Stimulated activated CD8-positive, alpha-beta memory T cell treated with anti-CD3 and anti-CD28 coated beads, Interleukin-15, amount 100 ng/mL, for 24 hours (primary cell): ENCODE data around the gene CST11.
A peak's percentile ranks its signal among the peaks of the same experiment; 100 is the strongest.

Experiments used
- DNase-seq: peaks from one replicate; pipeline ENCODE4 v3.0.0-alpha.2; 2020; ENCODE audit warnings: low read depth

The CST11 gene

DNA sequence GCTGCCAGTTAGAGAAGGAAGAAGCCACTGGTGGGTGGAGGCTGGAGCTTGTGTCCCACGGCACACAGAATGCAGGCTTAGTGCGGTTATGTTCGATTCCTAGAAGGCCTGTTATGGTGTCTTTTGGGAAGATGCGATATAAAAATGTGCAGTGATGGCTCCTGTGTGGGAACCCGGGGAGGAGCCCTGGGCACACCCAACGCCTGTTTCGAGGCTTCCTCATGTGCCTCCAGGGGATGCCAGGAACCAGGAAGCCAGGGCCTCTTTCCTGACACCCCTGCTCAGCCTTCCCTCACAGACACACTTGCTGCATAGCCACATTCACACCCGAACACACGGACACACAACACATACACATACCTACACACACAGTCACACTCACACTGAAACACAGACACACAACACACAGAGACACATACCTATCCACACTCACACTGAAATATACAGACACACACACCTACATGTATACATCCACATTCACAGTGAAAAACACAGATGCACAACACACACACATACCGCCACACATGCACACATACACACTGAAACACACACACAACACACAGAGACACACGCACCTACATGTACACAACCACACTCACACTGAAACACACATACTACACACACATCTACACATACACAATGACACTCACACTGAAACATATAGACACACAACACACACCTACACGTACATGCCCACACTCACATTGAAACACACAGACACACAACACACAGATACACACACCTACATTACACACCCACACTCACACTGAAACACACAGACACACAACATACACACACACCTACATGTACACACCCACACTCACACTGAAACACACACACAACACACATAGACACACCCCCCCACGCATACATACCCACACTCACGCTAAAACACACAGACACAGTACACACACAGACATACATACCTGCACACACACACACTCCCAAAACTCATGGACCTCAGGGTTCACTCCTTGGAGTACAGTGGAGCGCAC, 1.2 kb upstream of the CST11 start:
- no peak for DNase-seq

DNA sequence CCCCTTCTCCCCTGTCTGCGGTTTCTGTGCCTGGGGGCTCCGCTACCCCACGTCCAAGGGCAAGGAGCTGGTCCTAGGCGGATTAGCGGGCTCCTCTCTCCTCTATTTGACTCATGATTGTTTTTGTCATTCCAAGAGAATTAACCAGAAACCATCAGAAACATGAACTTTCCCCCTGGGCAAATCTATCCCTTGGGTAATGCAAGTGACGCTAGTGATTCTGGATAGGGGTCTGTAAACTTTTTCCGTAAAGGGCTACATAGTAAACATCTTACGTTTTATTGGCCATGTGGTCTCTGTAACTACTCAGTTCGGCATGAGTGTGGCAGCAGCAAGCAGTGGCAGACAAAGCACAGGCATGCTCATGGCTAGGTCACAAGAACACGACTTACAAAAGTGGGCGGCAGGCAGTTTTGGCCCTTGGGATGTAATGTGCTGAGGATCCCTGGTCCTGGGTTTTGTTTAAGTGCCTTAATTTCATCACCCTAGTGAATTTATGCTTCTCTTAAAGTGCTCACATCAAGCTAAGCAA, 654 bp downstream of the CST11 start:
- no peak for DNase-seq

DNA sequence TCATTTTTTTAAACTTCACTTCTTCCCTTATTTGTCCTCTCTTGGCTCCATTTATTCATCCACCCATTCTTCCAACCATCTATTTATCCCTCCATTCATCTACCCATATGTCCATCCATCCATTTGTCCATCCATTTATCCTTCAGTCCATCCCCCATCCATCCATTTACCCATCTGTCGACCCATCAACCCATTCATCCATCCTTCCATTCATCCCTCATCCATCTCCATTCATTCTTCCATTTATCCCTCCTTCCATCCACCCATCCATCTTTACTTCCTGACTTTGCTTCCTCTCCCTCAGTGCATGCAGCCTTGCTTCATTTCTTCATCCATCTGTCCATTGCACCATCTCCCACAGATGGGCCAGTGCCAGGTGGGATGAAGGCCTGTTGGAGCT, 1.8 kb downstream of the CST11 start:
- no peak for DNase-seq

DNA sequence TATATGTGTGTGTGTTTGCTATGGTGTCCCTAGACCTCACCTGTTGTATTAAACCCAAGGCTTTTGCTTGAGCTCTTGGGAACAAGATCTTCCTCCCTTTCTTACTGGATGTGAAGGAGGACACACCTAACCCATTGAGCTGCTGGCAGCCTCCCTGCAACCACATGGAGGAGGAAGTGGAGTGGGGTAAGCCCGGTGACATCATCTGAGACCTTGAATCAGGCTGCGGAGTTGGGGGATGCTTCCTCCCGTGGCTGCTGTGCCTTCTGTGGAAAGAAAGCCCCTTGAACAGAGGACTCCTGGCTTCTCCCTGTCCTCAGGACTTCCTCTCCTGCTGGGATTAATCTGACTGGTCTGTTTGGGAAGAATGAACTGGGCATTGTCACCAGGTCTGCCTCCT, 3.3 kb downstream of the CST11 start:
- DNase-seq, result no peak

DNA sequence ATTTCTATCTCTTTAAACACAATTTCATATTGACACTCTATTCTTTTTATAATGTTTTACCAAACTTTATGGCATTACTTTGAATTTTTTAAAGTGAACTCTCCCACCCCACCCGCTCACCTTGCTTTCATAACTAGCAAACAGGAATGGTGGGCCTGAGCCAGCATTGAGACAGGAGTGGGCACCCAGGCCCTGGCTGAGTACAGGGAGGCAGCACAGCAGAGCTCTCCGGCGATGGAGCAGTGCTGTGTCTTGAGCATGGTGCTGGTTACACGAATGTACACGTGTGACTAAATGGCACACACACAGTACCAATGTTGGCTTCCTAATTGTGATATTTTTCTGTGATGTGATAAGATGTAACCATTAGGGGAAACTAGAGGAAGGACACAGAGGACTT, 4.5 kb downstream of the CST11 start:
- no peak for DNase-seq

DNA sequence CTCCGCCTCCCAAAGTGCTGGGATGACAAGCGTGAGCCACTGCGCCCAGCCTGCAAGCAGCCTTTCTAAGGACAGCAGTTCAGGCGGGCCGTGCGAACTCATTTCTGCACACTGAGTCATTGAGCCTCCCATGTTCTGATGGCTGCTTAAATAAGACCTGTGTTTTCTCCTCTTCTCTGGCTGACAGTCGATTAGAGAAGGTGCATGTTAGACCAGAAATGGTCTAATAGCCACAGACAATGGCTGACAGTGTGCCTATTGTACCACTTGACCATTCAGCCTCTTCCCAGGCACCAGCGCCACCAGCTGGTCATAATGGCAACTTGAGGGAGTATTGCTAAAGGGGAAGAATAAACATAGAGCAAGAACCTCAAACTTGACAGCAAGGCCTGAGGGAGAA, 6.2 kb downstream of the CST11 start:
- no peak for DNase-seq

DNA sequence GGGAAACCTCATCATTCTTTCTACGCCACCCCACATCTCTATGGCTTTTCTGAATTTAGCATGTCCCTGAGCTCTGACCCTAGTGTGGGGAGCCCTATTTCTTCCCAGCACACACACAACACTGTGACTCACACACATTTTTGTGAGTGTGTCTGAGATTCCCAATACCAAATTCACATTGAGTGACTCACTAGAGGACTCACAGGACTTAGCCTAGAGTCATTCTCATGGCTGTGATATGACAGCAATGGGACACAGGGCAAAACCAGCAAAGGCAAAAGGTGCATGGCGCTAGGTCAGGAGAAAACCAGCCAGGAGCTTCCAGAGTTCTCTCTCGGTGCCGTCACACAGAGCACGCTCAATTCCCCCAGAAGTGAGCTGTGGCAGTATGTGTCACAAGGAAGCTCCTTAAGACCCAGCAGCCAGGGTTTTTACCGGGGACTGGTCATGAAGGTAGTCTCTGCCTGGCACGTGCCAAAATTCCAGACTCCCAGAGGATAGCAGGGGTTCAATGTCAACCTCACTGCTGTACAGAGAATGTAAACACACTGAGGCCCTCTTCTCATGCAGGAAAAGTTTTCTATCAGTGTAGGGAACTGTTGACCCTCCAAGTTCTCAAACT, 7.0 kb downstream of the CST11 start:
- DNase-seq, result no peak

DNA sequence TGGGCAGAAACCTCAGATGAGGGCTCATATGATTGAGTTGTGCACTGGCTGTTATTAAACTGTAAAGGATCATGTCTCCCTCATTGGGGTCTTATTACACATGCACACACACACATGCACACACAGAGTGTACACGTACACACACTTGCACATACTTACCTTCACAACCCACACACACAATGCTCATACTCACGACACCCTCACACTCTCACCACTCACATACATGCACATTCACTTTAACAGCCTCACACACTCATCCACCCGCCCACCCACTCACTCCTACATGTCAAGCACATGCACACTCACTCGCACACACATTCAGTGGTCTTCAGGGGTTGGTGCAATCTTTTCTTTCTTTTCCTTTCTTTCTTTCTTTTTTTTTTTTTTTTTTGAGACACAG, 7.8 kb downstream of the CST11 start:
- DNase-seq, result no peak

DNA sequence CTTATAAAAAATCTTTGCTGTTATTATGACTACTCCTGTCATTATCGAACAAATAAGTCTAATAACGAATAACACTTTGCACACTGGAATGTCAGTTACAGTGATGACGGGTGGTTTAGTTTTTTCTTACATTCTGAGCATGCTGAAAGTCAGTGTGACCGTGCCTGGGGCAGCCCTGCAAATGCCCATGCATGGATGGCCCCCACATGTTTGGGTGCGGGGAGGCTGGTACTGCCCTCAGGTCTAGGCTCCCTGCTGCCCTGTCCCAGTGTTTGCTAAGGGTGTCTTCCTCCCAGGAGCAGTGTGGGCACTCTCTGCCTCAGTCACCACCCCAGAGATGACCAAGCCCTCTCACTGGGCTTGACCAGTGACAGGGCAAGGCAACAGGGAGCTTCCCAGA, 10.2 kb downstream of the CST11 start:
- DNase-seq, result no peak

DNA sequence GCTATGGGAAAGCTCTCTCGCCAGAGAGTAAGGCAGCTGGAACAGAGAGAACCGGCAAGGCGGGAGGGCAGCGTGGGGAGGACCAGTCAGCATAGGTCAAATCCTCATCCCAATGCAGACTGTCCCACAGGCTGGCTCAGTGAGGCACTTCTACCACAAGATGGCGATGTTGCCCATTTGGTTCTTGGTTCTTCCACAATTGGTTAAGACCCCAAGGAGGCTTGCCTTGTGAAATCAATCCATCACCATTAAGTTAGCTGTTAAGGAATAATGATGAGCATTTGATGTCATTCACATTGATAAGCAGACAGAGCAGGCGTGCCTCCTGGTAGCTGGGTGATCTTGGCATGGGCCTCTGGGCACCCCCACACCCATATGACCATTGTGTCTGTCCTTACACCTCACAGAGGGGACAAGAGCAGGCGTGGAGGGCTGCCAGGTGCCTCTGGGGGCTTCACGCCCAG, 10.8 kb downstream of the CST11 start:
- DNase-seq, result peak; percentile 30

DNA sequence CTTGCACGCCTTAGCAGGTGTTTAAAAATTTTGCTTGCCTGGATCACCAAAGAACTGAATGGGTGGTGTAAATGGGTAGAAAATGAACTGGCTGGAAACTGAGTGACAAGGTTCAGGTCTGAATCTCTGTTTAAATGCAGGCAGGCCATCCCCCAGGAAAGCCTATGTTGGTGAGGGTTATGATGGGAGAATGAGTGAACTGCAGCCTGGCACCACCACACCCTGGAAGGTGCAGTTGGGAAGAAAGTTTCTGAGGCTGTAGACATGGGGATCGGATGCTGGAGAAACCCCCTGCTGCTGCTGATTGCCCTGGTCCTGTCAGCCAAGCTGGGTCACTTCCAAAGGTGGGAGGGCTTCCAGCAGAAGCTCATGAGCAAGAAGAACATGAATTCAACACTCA, 12.7 kb downstream of the CST11 start:
- DNase-seq, result no peak

DNA sequence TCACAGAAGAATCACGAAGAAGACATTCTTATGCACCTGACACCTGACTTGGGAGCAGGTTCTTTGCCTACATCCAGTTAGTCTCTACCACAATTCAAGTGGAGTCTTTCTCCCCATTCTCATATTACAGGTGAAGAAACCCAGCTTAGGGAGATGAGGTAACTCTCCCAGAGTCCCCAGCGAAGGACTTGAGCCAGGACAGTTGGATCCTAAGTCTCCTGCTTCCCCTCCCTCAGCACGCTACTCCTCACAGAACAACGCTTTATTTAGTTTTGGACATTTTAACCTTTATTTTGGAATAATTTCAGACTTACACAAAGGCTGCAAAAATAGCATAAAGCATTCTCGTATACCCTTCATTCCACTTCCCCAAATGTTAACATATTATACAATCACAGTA, 14.0 kb downstream of the CST11 start:
- no peak for DNase-seq

DNA sequence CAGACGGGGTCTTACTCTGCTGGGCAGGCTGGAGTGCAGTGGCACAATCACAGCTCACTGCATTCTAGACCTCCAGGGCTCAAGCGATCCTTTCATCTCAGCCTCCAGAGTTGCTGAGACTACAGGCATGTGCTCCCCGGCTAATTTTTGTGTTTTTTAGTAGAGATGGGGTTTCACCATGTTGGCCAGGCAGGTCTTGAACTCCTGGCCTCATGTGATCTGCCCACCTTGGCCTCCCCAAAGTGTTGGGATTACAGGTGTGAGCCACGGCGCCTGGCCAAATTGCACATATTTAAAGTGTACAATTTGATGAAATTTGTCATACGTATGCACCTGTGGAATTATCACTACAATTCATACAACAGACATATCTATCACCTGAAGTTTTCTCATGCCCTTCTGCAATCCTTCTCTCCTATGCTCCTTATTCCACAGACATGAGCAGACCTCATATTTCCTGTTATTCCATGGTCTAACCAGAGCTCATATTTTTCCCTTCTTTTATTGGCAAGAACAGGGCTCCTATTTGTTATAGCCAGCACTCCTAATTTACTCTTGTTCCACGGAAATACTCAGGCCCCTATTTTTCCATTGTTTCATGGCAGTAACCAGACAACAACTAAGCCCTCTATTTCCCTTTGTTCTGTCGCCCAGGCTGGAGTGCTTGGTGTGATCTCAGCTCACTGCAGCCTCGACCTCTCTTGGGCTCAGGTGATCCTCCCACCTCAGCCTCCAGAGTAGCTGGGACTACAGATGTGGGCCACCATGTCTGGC, 15.4 kb downstream of the CST11 start:
- DNase-seq, result no peak

DNA sequence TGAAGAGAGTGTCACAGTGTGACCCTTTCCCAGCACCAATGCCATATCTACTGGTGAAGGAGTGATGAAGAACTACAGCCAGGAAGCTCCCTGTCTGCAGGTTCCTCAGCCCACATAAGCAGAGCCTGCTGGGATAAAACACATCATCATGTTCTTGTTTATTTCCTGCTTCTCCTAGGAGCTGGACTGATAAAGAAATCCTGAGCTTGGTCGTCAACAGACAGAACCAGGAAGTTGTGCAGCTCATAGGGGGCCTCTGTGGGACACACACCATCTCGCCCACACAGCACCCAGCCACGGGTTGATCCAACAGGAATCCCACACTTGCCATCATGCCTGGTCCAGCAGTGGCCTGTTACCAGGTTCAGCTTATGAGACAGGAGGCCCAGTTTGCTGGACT, 16.0 kb downstream of the CST11 start:
- DNase-seq, result no peak

DNA sequence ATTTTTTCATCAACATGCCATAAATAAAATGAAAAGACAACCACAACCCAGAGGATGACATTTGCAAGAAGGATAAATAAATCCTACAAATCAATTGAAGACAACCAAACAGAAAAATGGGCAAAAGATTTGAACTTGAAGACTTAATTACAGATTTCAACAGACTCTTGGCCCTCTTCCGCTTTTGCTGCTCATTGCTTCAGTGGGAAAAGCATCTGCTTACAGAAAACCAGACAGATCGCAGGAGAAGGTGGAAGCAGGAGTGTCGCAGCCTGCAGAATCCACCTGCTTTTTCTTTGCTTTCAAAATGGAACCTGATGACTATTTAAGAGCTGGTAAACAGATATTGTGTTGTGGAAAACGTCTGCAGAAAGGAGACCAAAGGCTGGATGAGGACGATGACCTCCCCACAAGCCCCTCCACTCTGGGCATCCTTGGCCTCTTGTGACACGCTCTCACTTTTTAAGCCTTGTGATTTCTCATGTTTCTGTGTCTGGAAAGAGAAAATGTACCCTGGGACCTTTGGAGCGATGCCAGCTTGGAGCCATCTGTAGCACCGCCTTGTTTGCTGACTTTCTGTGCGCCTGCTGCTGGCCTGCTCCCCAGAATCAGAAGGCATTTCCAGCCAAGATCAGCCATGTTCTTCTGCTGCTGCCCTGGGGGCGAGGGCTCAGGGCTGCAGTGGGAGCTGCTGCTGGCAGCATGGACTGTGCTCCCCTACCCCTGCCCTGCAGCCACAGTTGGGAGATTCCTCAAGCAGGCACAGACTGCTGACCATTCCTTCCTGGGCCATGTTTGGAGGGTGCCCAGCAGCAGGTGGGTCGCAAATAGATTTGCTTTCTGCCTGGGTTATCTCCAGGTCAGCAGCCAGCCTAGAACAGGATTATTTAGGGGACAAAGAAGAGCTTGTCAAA, 16.8 kb downstream of the CST11 start:
- no peak for DNase-seq

DNA sequence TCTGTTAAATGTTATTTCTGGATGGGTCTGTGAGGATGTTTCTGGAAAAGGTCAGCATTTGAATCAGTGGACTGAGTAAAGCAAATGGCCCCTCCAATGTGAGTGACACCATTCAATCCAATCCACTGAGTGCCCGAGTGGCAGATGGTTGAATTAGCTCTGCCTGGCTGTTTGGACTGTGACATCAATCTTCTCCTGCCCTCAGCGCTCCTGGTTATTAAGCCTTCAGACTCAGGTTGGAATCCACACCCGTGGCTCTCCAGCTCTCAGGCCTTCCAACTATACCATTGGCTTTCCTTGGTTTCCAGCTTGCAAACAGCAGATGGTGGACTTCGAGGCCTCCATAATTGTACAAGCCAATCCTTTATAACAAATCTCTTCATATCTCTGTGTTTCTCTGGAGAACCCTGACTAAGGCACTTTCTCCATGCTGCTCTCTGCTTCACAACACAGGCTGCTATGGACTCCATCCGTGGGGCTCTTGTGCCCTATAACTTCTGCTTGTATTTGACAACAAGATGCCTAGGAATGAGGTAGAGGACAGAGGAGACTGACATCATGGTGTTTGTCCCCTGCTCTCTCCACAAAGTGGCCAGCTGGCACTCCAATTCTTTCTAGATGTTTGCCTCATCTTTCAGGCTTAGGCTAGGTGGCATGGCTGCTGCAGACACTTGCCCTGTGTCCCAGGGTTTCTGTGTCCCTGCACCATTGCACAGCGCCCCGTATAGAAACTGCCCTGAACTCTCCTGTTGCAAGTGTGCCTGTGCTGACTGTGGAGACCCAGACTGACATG, 18.0 kb downstream of the CST11 start:
- no peak for DNase-seq

DNA sequence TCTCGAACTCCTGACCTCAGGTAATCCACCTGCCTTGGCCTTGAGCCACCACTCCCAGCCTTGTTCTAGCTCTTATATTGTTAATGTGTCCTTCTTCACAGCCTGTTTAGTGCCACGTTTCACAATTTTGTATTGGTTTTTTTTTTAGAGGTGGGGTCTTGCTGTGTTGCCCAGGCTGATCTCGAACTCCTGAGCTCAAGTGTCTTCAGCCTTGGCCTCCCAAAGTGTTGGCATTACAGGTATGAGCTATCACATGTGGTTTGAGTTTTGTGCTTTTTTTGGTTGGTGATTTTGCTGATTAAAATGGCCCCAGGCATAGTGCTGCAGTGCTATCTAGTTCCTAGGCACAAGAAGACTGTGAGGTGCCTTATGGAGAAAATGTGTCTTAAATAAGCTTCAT, 19.0 kb downstream of the CST11 start:
- no peak for DNase-seq

DNA sequence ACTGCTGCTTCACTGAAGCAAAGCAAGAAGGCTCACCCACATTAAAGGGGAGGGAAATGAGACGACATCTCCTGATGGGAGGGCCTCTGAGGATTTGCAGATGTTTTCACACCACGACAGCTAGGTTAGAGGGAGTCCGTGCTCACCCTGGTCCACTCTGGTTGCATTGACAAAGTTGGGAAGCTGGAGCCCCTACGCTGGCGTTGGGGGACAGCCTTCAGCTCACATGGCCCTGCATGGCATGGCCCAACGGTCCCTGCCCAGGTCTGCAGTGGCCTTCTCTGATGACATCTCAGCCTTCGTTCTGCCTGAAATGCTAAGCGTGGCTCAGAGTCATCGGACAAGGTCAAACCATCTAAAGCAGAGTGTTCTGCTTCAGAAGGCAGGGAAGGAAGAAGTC, 27.5 kb downstream of the CST11 start:
- DNase-seq, result no peak

DNA sequence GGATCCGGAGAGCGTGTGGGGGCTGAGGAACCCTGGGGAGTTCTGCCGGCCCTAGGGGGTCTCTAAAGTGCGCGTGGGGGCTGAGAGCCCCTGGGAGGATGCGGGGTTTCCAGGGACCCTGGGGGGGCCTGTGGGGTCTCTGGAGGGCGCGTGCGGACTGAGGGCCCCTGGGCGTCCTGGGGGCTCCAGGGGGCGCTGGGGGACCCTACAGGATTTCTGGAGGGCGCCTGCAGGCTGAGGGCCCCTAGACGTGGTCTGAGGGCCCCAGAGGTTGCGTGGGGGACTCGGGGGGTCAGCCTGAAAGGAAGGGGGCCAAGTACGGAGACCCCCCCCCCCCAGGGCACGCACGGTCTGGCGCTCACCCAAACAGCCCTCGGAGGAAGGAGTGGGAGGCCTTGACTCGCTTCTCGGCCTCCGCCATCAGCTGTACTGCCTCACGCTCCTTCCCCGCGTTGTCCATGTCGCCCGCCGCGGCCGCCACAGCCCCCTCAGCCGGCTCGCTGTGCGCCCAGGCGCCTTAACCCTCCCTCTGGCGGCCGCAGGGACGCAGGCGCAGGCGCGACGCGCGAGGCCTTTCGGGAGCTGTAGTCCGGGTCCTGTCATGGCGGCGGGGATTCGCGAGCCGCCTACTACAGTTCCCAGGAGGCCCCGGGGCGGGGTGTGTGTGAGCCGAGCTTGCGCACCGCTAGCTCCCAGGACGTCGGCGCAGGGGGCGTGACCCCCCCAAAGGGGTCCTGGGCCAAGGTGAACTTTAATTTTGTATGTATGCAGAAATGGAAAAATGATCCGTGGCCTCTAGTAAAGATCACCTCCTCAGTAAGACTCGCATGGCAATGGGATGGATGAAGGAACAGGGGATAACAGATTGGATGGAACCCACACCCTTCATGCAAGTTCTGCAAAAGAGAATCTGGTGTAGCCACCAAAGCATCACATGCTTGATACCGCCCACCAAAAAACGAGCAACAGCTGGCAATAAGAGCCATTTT, 31.4 kb downstream of the CST11 start, which contains the start of gene NAPB:
Gene NAPB, minus strand, starts transcription at position 546 of the 989 bp plus-strand sequence. Its CDS starts 86 bp downstream, at position 460.
- DNase-seq, result peak; percentile 84
